HG03045 (cell line): ENCODE results near the gene RNF187.

Experiments
- ATAC-seq: cut with Tn5 transposase; IDR thresholded peaks from one replicate; pipeline ENCODE4 v1.9.1; 2021; ENCODE audit warnings: mild to moderate bottlenecking, moderate library complexity; ENCODE audit not compliant: unreplicated experiment

Gene RNF187

GRCh38 chr1:228487336-228488124, at the start of gene RNF187:
RNF187 (plus strand) TSS chr1:228487382.
- peak; percentile 74 for ATAC-seq

DNA sequence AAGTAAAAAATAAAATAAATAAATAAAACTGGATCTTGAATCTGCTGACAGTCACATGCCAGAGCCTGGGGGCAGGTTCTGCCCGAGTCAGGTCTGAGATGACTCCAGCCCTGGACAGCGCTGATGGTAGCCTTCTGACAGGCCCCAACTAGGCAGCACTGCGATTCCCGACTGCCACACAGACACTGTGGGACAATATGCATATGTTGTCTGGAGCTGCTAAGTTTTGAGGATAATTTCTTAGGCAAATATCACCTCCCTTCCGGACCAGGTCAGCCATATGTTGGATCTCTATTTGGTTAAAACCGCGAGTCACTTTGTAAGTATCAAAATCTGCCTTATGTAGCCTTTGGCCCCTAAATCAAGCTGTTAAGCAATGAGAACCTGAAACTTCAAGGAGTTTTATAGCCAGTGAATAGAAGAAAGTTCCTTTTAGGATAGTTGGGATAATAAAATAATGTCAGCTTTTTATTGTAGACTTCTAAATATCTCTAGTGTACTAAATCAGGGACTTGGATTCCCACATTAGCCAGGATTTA, 49.7 kb upstream of the RNF187 start:
- no peak for ATAC-seq

GRCh38 chr1:228438266-228438665, 48.9 kb upstream of the RNF187 start:
- no peak for ATAC-seq

DNA sequence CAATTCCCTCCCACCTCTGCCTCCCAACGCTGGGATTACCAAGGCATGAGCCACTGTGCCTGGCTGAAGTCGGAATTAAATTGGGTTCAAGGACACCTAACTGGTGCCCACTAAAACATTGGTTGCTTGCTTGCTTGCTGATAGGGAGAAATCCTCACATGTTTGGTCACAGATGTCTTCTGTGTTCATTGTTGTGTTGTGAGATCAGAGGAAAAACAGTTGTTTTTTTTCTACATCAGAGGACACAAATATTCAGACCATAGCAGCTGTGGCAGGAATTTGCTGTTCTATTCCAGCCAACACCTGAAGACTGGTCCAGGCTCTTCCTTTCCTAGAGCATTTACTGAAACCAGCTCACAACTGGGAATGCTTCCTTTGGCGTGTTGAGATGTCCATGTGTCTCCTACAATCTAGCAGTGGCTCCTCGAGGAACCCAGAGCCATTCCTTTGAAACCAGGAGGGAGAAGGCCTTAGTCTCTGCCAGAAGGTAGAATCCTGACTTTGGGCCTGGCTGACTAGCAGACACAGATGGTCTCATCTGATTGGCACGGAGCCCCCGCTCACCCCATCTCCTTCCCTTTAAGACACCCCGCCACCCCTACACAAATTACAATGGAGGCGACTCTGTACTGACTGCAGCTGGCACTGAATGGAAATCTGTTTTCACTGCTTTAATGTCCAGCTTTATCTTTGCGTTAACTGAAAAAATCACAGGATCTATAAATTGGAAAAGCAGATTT, 46.3 kb upstream of the RNF187 start:
- ATAC-seq, result no peak

DNA sequence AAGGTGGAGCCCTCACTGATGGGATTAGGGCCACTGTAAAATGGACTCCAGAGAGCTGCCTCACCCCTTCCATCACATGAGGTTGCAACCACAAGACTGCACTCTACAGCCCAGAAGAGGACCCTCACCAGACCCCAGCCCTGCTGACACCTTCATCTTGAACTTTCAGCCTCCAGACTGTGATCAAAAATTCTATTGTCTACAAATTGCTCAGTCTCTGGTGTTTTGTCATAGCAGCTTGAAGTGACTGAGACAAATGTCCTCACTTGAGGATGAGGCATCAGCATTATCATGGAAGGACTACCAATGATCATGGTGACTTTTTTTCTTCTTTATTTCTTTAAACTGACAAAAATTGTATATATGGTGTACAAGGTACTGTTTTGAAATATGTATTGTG, 43.8 kb upstream of the RNF187 start:
- ATAC-seq, result no peak

DNA sequence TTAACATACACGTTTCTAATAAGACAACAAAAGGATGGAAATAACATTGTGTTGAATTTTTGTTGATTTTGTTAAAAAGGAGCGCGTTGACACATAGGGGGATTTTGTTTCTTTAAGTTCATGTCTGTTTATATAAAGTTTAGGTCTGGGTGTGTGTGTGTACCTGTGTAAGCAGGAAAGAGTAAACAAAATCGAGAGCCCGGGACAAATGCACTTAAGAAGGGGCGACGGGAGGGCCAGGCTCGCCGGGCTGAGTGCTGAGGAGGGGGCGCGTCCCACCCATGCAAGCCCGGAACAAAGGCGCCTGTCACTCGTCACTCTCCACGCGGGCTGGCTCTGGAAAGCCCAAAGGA, 41.7 kb upstream of the RNF187 start:
- no peak for ATAC-seq

GRCh38 chr1:228445843-228446650, 41.1 kb upstream of the RNF187 start:
- peak; percentile 79 for ATAC-seq

DNA sequence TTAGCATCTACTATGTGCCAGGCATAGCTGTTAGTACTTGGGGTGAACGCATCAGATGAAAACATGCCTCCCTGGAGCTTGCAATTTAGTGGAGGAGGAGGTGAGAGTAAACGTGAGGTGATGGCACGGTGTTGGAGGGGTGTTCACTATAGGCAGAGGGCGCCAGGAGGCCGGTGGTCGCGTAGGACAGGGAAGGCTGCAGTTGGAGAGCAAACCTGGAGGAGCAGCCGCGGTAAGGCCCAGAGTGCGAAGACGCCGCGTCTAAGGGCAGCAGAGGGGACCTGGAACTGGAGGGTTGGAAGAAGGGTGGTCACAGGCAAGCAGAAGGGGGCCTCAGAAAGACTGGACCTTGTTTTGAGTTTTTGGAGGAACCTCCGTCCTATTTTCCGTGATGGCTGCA, 40.3 kb upstream of the RNF187 start:
- ATAC-seq, result no peak

- no peak for ATAC-seq
Measured at GRCh38 chr1:228448372-228448771, 38.8 kb upstream of the RNF187 start.

DNA sequence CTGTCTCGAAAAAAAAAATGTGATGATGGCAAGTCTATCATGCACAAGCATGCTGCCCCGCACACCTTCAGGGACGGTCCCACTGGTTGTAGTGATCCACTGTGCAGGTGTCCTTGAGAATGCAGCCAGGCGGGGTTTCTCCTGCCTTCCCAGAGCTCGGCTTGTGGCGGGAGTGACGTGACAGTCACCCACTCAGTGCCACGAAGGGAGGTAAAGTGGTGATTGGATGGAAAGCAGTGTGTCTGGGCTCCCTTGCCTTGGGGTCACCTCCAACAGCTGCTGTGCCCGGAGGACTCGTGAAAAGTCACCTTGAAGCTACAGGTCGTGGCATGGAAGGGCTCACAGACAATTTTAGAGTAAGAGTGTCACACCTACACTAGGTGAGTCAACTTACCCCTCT, 37.0 kb upstream of the RNF187 start:
- no peak for ATAC-seq

- ATAC-seq, result no peak
Measured at GRCh38 chr1:228452194-228453021, 34.8 kb upstream of the RNF187 start.

DNA sequence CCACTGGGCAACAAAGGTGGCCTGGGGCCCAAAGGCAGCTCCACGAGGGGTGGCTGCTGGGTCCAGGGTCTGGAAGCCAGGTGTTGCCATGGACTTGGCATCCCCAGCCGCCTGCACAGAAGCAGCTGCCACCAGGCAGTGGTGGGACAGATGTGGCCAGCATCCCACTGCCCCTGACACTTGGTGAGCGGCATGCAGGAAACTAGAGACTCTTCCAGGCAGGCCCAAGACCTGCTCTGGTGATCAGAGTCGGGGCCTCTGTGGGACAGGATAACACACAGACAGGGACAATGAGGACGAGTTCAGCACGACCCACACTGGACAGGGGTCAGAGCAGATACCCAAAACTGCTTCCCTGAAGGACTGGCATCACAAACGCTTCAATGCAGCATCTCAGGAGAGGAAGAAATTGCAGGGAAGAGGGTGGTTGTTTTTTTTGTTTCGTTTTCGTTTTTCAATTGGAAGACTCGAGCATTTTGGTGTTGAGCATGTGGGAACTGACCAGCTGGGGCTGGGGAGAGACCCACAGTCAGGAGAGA, 34.1 kb upstream of the RNF187 start:
- no peak for ATAC-seq

DNA sequence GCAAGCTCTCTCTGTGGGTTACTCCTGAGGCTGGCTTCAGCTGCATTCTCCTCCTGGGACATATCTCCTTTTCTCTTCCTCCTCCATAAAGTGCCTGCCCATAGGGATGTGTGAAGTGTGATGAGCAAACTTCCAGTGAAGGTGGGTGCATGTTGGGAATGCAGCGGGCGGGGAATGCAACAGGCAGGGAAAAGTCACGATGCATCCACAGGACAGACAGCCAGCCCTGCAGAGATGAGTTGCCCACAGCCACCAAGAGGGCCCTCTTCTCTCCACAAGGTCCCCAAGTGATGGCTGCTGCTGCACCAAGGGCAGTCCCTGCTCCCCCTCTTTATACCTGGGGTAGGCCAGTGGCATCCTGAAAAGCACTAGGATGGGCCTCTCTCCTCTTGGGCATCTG, 33.6 kb upstream of the RNF187 start:
- ATAC-seq, result no peak

DNA sequence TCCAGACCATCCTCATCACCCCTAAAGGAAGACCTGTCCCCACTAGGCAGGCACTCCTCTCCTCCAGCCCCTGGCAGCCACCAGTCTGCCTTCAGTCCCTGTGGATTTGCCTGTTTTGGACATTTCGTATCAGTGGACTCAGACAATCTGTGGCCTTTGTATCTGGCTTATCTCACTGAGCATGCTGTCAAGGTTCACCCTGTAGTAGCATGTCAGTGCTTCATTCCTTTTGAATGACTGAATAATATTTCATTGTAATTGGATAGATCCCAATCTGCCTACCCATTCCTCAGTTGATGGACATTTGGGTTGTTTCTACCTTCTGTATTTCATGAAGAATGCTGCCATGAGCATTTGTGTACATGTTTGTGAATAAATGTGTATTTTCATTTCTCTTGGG, 32.9 kb upstream of the RNF187 start:
- no peak for ATAC-seq

DNA sequence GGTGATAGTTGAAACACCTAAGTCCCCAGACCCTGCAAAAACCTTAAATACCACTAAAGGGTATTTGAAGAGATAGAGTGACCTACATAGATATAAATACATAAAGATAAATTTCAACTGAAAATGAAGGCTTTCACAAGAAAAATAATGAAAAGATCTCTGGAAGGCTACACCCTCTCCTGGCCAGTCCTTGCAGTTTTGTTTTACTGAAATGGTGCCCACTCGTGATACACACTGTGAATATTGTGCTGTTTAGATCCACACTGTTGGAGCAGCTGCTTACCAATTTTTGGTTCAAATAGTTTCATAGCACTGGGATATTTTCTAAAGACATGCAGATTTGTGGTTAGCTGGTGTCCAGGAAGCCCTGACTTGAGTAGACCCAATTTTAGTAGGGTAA, 31.5 kb upstream of the RNF187 start:
- no peak for ATAC-seq

GRCh38 chr1:228456252-228457016, 30.7 kb upstream of the RNF187 start:
- ATAC-seq, result no peak

GRCh38 chr1:228457017-228457395, 30.2 kb upstream of the RNF187 start:
- peak; percentile 8 for ATAC-seq

DNA sequence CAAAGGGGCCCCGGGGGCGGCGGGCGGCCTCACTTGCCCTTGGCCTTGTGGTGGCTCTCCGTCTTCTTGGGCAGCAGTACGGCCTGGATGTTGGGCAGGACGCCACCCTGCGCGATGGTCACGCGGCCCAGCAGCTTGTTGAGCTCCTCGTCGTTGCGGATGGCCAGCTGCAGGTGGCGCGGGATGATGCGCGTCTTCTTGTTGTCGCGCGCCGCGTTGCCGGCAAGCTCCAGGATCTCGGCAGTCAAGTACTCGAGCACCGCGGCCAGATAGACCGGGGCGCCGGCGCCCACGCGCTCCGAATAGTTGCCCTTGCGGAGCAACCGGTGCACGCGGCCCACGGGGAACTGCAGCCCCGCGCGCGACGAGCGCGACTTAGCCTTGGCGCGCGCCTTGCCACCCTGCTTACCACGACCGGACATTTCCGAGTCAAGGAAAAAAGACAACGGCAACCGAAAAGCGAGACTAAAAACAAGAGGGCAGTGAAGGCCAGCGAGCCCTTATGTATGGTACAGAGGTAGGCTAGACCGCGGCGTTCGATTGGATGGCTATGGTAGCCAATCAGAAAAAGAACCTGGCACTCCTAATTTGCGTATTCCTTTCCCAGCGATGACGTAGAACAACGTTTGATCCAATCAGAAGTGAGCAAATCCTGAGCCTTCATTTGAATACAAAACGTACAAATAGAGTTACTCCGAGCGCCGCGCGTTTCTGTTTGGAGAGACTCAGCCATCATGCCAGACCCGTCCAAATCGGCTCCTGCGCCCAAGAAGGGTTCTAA, 29.6 kb upstream of the RNF187 start:
- peak; percentile 90 for ATAC-seq
